ENCODE results near the gene SS18L1.

The SS18L1 gene

DNA sequence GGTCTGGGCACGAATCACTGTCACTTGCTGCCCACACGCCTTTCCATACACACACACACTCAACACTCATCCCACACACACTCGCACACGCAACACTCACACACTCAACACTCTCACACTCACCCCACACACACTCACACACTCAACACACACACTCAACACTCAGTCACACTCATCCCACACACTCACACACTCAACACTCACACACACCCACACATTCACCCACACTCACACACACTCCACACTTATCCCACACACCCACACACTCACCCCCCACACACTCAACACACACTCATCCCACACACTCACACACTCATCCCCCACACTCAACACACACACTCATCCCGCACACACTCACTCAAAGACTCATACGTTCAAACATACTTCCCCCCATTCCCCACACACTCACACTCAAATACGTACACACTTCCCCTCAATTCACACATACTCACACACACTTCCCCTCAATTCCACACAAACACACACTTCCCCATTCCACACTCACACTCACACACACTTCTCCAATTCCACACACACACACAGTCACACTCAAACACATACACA, 85.5 kb downstream of the SS18L1 start:
- H3K4me3 ChIP-seq (ENCODE audit: low read depth, low read length): no peak overlapping the region
- no peak for DNase-seq (ENCODE audit: low read depth)
- TF ChIP-seq, protein P1, sequence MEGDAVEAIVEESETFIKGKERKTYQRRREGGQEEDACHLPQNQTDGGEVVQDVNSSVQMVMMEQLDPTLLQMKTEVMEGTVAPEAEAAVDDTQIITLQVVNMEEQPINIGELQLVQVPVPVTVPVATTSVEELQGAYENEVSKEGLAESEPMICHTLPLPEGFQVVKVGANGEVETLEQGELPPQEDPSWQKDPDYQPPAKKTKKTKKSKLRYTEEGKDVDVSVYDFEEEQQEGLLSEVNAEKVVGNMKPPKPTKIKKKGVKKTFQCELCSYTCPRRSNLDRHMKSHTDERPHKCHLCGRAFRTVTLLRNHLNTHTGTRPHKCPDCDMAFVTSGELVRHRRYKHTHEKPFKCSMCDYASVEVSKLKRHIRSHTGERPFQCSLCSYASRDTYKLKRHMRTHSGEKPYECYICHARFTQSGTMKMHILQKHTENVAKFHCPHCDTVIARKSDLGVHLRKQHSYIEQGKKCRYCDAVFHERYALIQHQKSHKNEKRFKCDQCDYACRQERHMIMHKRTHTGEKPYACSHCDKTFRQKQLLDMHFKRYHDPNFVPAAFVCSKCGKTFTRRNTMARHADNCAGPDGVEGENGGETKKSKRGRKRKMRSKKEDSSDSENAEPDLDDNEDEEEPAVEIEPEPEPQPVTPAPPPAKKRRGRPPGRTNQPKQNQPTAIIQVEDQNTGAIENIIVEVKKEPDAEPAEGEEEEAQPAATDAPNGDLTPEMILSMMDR (conservative IDR thresholded peaks at IDR 0.05; ENCODE audit: low read depth, low read length): no peak

DNA sequence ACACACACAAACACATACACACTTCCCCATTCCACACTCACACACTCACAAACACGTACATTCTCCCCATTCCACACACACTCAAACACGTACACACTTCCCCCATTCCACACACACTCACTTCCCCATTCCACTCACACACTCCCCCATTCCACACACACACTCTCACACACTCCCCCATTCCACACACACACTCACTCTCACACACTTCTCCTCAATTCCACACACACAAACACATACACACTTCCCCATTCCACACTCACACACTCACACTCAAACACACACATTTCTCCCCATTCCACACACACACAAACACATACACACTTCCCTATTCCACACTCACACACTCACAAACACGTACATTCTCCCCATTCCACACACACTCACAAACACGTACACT, 86.1 kb downstream of the SS18L1 start:
- TF ChIP-seq, protein P1 (conservative IDR thresholded peaks at IDR 0.05; ENCODE audit: low read depth, low read length): no peak
- DNase-seq (ENCODE audit: low read depth): no peak
- no peak overlapping the region for H3K4me3 ChIP-seq (ENCODE audit: low read depth, low read length)

DNA sequence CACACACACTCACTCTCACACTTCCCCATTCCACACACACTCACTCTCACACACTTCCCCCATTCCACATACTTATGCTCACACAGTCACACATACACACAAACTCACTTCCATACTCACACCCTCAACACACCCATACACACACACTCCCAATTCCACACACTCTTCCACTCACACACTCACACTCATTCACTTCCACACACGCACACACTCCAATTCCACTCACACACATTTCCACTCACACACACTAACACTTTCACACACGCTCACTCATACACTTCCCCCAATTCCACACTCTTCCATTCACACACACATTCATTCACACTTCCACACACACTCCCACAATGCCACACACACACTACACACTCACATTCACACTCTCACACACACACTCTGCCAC, 86.7 kb downstream of the SS18L1 start:
- DNase-seq (ENCODE audit: low read depth): no peak
- no peak overlapping the region for H3K4me3 ChIP-seq (ENCODE audit: low read depth, low read length)
- TF ChIP-seq, protein P1 (conservative IDR thresholded peaks at IDR 0.05; ENCODE audit: low read depth, low read length): no peak

DNA sequence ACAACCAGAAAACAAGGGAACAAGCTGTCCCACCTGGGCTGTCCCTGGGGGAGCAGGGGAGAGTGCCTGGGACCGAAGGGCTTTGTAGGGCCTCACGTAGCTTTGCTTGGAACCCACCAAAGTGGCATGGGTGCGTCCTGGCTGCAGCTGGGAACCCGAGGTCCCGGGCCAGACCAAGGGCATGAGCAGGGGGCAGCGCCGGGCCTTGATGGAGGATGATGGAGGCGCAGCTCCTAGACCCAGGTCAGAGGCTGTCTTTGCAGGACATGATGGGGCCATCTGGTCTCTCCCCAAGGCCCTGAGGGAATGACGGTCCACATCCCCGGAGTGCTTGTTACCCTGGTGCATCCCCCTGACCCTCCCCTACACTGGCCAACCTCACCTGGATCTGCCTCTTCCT, 87.1 kb downstream of the SS18L1 start:
- TF ChIP-seq, protein P1 (conservative IDR thresholded peaks at IDR 0.05; ENCODE audit: low read depth, low read length): no peak
- H3K4me3 ChIP-seq (ENCODE audit: low read depth, low read length): no peak overlapping the region
- no peak for DNase-seq (ENCODE audit: low read depth)

DNA sequence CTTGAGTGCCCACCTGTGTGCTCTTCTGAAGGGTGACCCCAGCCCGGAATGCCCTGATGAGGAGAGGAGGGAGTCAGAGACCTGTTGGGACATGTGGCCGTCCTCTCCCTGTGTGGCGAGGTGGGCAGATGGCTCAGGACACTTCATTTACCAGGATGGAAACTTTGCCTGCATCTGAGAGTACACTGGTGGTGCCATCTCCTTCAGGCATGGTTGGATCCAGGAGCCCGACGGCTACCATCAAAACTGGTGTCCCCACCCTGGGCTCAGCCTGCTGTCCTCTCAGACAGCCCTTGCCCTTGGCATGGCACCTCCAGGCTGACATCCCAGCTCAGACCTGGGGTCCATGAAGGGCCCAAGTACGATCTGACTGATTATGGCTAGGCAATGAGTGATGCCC, 87.7 kb downstream of the SS18L1 start:
- TF ChIP-seq, protein P1 (conservative IDR thresholded peaks at IDR 0.05; ENCODE audit: low read depth, low read length): no peak
- no peak overlapping the region for H3K4me3 ChIP-seq (ENCODE audit: low read depth, low read length)
- no peak for DNase-seq (ENCODE audit: low read depth)

All from choroid plexus epithelial cell (primary cell).